ENCODE results near the gene MDH2.
"Not testable (repeated sequence)": the region's sequence is repeated elsewhere in the genome, so short reads cannot be mapped to it uniquely, and the experiment has no call there.

MDH2 gene

DNA sequence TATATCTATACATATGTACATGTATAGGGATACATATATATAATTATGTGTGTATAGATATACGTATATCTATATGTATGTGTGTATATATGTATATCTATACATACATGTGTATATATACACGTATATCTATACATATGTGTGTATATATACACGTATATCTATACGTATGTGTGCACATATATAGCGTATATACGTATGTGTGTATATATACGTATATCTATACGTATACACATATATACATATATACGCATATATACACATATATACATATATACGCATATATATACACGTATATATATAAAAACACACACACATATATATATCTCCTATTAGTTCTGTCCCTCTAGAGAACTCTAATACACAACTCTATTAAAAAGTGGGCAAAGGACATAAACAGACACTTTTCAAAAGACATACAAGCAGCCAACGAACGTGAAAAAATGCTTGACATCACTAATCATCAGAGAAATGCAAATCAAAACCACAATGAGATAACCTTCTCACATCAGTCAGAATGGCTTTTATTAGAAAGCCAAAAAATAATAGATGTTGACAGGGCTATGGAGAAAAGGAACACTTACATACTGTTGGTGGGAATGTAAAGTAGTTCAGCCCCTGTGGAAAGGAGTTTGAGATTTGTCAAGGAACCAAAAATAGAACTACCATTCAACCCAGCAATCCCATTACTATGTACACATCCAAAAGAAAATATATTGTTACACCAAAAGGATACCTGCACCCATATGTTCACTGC lies 31.5 kb upstream of the MDH2 start:
- Histone ChIP-seq H3K4me1 (ENCODE audit: control insufficient read depth, insufficient read depth, low read length, poor library complexity, severe bottlenecking) (no peaks in the 10 kb centered on the region), H3K9me3 (ENCODE audit: control insufficient read depth, low read length) (no peaks in the 10 kb centered on the region), H3K4me3 (ENCODE audit: extremely low read depth, insufficient read depth, low read length, poor library complexity, severe bottlenecking) (no peak overlapping the region), H3K36me3 (ENCODE audit: control insufficient read depth, insufficient read depth, low read length) (peaks cover 32% of the 10 kb centered on the region), H3K27ac (ENCODE audit: low read depth, low read length, severe bottlenecking) (no peak overlapping the region)
- 90% methylated on average over 2 of the region's 13 CpGs; no CpG with 5 or more reads in 1 of the 2 experiments for WGBS, 2 experiments (ENCODE audit: insufficient coverage in 2 of 2)

DNA sequence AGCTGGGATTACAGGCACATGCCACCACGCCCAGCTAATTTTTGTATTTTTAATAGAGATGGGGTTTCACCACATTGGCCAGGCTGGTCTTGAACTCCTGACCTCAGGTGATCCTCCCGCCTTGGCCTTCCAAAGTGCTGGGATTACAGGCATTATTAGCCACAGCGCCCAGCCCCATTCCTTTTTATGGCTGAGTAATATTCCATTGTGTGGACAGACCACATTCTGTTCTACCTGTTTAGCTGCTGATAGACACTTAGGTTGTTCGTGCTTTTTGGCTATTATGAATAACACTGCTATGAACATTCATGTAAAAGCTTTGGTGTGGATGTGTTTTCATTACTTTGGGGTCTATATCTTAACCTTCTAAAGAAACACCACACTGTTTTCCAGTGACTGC lies 29.4 kb upstream of the MDH2 start:
- not testable (repeated sequence) for H3K4me3 ChIP-seq (ENCODE audit: extremely low read depth, insufficient read depth, low read length, poor library complexity, severe bottlenecking); H3K4me1 ChIP-seq (ENCODE audit: control insufficient read depth, insufficient read depth, low read length, poor library complexity, severe bottlenecking)
- 100% methylated on average over 1 to 2 of the region's 4 CpGs for WGBS, 2 experiments (ENCODE audit: insufficient coverage in 2 of 2)

DNA sequence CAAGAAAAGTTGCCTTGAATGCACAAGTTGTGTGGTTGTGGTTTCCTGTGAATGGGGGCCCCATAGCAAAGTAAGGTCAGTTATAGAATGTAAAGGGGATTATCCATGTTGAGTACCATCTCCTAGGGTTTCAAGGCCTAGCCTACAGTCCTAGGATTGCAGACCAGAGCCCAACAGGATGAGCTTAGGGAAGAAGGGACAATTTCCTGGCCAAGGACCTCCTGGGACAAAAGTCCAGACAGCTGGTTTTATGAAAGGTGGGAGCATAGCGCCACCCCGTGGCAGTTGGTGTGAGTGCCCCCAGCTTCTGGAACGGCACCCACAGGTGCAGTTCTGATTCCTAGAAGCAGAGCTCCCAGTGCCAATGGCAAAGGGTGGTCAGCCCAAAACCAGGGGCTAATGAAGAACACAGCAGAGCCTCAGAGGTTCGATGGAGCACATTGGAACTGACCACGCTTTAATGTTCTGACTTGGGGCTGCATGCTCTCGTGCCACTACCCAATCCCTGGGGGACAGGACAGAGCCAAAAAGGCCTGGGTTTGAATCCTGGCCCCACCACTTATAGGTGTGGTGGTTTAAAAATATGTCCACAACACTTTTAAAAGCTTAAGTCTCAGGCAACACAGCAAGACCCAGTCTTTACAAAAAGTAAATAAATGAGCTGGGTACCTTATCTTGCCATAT lies 27.7 kb upstream of the MDH2 start:
- Histone ChIP-seq H3K4me1 (ENCODE audit: control insufficient read depth, insufficient read depth, low read length, poor library complexity, severe bottlenecking) (no peaks in the 10 kb centered on the region), H3K4me3 (ENCODE audit: extremely low read depth, insufficient read depth, low read length, poor library complexity, severe bottlenecking) (no peak overlapping the region)
- 50 to 57% methylated on average over 6 of the region's 6 CpGs for WGBS, 2 experiments (ENCODE audit: insufficient coverage in 2 of 2)

More for the DNA sequence above, 29.4 kb upstream of the MDH2 start:
- H3K9me3 ChIP-seq (ENCODE audit: control insufficient read depth, low read length); H3K27ac ChIP-seq (ENCODE audit: low read depth, low read length, severe bottlenecking): not testable (repeated sequence)
- peaks cover 44% of the 10 kb centered on the region for H3K36me3 ChIP-seq (ENCODE audit: control insufficient read depth, insufficient read depth, low read length)

DNA sequence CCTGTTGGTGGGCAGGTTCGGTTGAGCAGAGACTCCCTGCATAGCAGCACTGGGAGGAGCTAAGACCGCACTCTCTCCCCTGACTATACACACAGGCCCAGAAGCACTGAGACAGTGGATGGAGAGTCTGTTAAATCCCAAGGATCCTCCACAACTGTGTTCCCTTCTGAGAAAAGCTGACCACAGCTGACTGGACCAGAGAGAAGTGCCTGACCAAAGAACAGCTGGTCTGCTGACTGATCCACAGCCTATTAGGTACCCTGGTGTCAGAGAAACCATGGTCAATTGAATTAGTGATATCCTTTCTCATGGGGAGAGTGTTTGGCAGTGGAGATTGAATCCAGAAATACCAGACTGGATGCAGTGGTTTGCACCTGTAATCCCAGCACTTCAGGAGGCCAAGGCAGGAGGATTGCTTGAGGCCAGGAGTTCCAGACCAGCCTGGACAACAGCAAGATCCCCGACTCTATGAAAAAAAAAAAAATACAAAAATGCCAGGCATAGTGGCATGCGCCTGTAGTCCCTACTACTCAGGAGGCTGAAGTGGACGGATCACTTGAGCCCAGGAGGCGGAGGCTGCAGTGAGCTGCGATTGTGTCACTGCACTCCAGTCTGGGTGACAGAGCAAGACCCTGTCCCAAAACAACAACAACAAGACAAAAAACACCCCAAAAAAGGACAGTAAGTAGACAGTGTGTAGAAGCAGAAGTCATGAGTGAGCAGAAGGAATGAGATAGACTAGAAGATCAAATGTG lies 25.7 kb upstream of the MDH2 start:
- Histone ChIP-seq H3K4me1 (ENCODE audit: control insufficient read depth, insufficient read depth, low read length, poor library complexity, severe bottlenecking) (no peaks in the 10 kb centered on the region), H3K4me3 (ENCODE audit: extremely low read depth, insufficient read depth, low read length, poor library complexity, severe bottlenecking) (no peak overlapping the region), H3K9me3 (ENCODE audit: control insufficient read depth, low read length) (no peaks in the 10 kb centered on the region), H3K27ac (ENCODE audit: low read depth, low read length, severe bottlenecking) (no peak overlapping the region), H3K36me3 (ENCODE audit: control insufficient read depth, insufficient read depth, low read length) (peaks cover 53% of the 10 kb centered on the region)
- WGBS, 2 experiments (ENCODE audit: insufficient coverage in 2 of 2) = 89 to 95% methylated on average over 3 to 4 of the region's 7 CpGs

More for the DNA sequence above, 27.7 kb upstream of the MDH2 start:
- Histone ChIP-seq H3K9me3 (ENCODE audit: control insufficient read depth, low read length) (no peaks in the 10 kb centered on the region), H3K27ac (ENCODE audit: low read depth, low read length, severe bottlenecking) (no peak overlapping the region), H3K36me3 (ENCODE audit: control insufficient read depth, insufficient read depth, low read length) (peaks cover 51% of the 10 kb centered on the region)

DNA sequence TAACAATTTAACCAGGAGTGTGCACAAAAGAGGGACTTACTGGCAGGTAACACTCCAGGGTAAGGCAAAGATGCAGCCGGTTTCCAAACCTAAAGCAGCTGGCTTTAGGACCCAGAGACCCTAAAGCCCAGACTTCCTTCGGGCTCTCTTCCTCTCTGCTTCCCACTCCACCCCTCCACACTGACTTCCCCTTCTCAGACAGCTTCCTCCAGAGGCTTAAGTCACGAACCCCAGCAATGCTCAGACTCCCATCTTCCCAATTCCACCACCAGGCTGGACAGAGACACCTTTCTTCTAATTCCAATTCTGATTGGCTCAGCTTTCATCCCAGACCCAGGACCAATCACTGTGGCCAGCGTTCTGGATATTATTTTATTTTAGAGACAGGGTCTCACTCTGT lies 24.9 kb upstream of the MDH2 start:
- no peak overlapping the region for H3K4me3 ChIP-seq (ENCODE audit: extremely low read depth, insufficient read depth, low read length, poor library complexity, severe bottlenecking)
- 59 to 62% methylated on average over 3 to 4 of the region's 4 CpGs for WGBS, 2 experiments (ENCODE audit: insufficient coverage in 2 of 2)
- H3K9me3 ChIP-seq (ENCODE audit: control insufficient read depth, low read length) = no peaks in the 10 kb centered on the region
- H3K27ac ChIP-seq (ENCODE audit: low read depth, low read length, severe bottlenecking) = no peak overlapping the region
- peaks cover 50% of the 10 kb centered on the region for H3K36me3 ChIP-seq (ENCODE audit: control insufficient read depth, insufficient read depth, low read length)
- H3K4me1 ChIP-seq (ENCODE audit: control insufficient read depth, insufficient read depth, low read length, poor library complexity, severe bottlenecking) = no peaks in the 10 kb centered on the region

DNA sequence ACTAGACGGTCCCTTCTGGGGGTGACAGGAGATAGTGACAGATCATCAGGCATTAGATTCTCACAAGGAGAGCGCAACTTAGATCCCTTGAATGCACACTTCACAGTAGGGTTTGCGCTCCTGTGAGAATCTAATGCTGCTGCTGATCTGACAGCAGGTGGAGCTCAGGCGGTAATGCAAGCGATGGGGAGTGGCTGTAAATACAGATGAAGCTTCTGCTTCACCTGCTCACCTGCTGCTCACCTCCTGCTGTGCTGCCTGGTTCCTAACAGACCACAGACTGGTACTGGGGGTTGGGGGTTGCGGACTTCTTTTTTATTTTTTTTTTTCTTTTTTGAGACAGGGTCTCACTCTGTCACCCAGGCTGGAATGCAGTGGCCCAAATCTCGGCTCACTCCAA lies 18.2 kb upstream of the MDH2 start:
- not testable (repeated sequence) for H3K27ac ChIP-seq (ENCODE audit: low read depth, low read length, severe bottlenecking); H3K4me1 ChIP-seq (ENCODE audit: control insufficient read depth, insufficient read depth, low read length, poor library complexity, severe bottlenecking); H3K4me3 ChIP-seq (ENCODE audit: extremely low read depth, insufficient read depth, low read length, poor library complexity, severe bottlenecking); H3K9me3 ChIP-seq (ENCODE audit: control insufficient read depth, low read length)
- 87 to 96% methylated on average over 6 of the region's 7 CpGs for WGBS, 2 experiments (ENCODE audit: insufficient coverage in 2 of 2)
- H3K36me3 ChIP-seq (ENCODE audit: control insufficient read depth, insufficient read depth, low read length) = peaks cover 24% of the 10 kb centered on the region

DNA sequence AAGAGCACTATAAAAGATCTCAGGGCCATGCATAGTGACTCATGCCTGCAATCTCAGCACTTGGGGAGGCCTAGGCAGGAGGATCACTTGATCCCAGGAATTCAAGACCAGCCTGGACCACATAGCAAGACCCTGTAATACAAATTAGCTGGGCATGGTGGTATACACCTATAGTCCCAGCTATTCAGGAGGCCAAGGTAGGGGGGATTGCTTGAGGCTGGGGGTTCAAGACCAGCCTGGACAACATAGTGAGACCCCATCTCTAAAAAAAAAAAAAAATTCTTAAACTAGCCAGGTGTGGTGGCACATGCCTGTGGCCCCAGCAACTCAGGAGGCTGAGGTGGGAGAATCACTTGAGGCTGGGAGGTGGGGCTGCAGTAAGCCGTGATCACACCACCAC lies 15.9 kb upstream of the MDH2 start:
- Histone ChIP-seq H3K4me3 (ENCODE audit: extremely low read depth, insufficient read depth, low read length, poor library complexity, severe bottlenecking) (no peak overlapping the region), H3K27ac (ENCODE audit: low read depth, low read length, severe bottlenecking) (no peak overlapping the region), H3K4me1 (ENCODE audit: control insufficient read depth, insufficient read depth, low read length, poor library complexity, severe bottlenecking) (no peaks in the 10 kb centered on the region), H3K36me3 (ENCODE audit: control insufficient read depth, insufficient read depth, low read length) (peaks cover 12% of the 10 kb centered on the region), H3K9me3 (ENCODE audit: control insufficient read depth, low read length) (no peaks in the 10 kb centered on the region)
- 100% methylated on average over 1 of the region's 1 CpG; no CpG with 5 or more reads in 1 of the 2 experiments for WGBS, 2 experiments (ENCODE audit: insufficient coverage in 2 of 2)

DNA sequence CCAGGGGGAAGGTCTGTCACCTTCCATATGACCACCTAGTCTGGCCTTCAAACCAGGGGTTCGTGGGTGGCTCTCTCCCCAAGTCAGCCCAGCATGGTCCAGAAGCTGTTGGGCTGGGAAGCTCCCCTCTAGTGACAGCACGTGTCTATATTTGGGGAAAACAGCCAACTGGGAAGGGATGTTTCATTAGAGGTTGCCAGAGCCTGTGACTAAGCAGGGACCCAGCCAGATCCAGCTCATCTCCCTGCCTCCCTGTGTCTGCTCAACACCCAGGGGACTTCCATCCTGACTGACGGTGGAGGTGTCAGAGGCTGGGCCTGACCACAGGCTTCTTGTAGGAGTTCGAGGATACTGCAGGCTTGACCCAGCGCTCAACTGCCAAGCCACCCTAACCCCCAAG lies 10.6 kb upstream of the MDH2 start:
- H3K27ac ChIP-seq (ENCODE audit: low read depth, low read length, severe bottlenecking) = no peak overlapping the region
- peaks cover 15% of the 10 kb centered on the region for H3K36me3 ChIP-seq (ENCODE audit: control insufficient read depth, insufficient read depth, low read length)
- no peaks in the 10 kb centered on the region for H3K9me3 ChIP-seq (ENCODE audit: control insufficient read depth, low read length)
- H3K4me1 ChIP-seq (ENCODE audit: control insufficient read depth, insufficient read depth, low read length, poor library complexity, severe bottlenecking) = no peaks in the 10 kb centered on the region
- no peak overlapping the region for H3K4me3 ChIP-seq (ENCODE audit: extremely low read depth, insufficient read depth, low read length, poor library complexity, severe bottlenecking)
- WGBS, 2 experiments (ENCODE audit: insufficient coverage in 2 of 2) = 98 to 100% methylated on average over 4 to 5 of the region's 5 CpGs

DNA sequence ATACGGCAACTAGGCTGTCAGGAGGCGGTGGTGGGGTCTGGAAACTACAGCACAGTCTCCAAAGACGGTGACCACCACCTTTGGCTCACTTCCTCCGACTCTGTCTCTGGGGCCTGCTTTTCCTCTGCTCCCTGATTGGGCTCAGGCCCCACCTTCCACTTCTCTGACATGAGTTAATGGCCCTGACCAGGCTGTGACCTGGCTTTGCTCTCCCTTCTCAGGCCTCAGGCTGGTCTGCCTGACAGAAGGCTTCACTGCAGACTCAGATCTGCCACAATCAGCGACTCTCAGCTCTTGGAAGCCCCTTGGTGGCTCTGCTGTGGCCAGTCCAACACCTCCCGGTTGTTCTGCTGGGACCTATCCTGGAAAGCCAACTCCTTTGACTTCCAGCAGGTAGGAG lies 7.8 kb upstream of the MDH2 start:
- no peak overlapping the region for H3K27ac ChIP-seq (ENCODE audit: low read depth, low read length, severe bottlenecking)
- WGBS, 2 experiments (ENCODE audit: insufficient coverage in 2 of 2) = 91 to 97% methylated on average over 6 of the region's 6 CpGs
- no peaks in the 10 kb centered on the region for H3K4me1 ChIP-seq (ENCODE audit: control insufficient read depth, insufficient read depth, low read length, poor library complexity, severe bottlenecking)
- H3K4me3 ChIP-seq (ENCODE audit: extremely low read depth, insufficient read depth, low read length, poor library complexity, severe bottlenecking) = no peak overlapping the region
- H3K9me3 ChIP-seq (ENCODE audit: control insufficient read depth, low read length) = no peaks in the 10 kb centered on the region
- H3K36me3 ChIP-seq (ENCODE audit: control insufficient read depth, insufficient read depth, low read length) = peaks cover 19% of the 10 kb centered on the region

DNA sequence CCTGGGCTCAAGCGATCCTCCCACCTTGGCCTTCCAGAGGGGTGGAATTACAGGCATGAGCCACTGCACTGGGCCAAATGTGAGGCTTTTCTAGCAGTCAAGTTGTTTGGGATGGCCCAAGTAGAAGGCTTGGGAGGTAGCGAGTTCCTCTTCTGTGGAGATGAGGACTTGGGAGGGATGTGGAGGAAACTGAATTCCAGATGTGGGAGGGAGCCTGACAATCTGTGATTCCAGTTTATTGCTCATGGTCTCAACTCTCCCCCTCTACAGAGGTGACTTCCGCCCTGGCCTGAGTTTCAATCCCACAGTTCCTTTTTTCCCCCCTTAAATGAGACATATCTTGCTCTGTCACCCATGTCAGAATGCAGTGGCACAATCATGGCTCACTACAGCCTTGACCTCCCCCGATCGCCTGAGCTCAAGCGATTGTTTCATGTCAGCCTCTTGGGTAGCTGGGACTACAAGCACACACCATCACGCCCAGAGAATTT lies 3.5 kb upstream of the MDH2 start:
- WGBS, 2 experiments (ENCODE audit: insufficient coverage in 2 of 2) = 95% methylated on average over 6 to 7 of the region's 7 CpGs
- peaks cover 26% of the 10 kb centered on the region for H3K36me3 ChIP-seq (ENCODE audit: control insufficient read depth, insufficient read depth, low read length)
- H3K4me1 ChIP-seq (ENCODE audit: control insufficient read depth, insufficient read depth, low read length, poor library complexity, severe bottlenecking) = peaks cover 7% of the 10 kb centered on the region

More for the DNA sequence above, 3.5 kb upstream of the MDH2 start:
- Histone ChIP-seq H3K4me3 (ENCODE audit: extremely low read depth, insufficient read depth, low read length, poor library complexity, severe bottlenecking) (no peak overlapping the region), H3K9me3 (ENCODE audit: control insufficient read depth, low read length) (no peaks in the 10 kb centered on the region), H3K27ac (ENCODE audit: low read depth, low read length, severe bottlenecking) (no peak overlapping the region)
